Right renal cortex interstitium (tissue), 3 donors: ENCODE results near the gene KRT13. TPM values are rescaled to one million over a fixed set of nuclear protein-coding genes. Genes with fewer than 3 reads are reported as not detected.

Source experiments
- DNase-seq, 3 donors: peaks; one replicate each; pipeline ENCODE4 v3.0.0-alpha.2; 2013; ENCODE audit warnings: low read depth in 3 of 3, low spot score in 2 of 3
- polyA plus RNA-seq, 3 donors: library from polyadenylated mRNA; unstranded; fragments of 120-200 nt; gene quantifications; one replicate each; pipeline ENCODE4 v1.2.1, GENCODE V29; 2013; ENCODE audit not compliant: insufficient read length in 3 of 3

KRT13 gene
- polyA plus RNA-seq, 3 donors = 0.34 TPM; not detected in 2

GRCh38 chr17:41478237-41478636 lies 27.2 kb downstream of the KRT13 start:
- no peak for DNase-seq

- no peak for DNase-seq
Observed at GRCh38 chr17:41476866-41477815, 28.3 kb downstream of the KRT13 start.

GRCh38 chr17:41475421-41475820 lies 30.0 kb downstream of the KRT13 start:
- no peak for DNase-seq

GRCh38 chr17:41474863-41475262 lies 30.5 kb downstream of the KRT13 start:
- DNase-seq = no peak

GRCh38 chr17:41468346-41468745 lies 37.1 kb downstream of the KRT13 start:
- no peak for DNase-seq

GRCh38 chr17:41467561-41467960 lies 37.9 kb downstream of the KRT13 start:
- DNase-seq = no peak

- no peak for DNase-seq
Observed at GRCh38 chr17:41466988-41467387, 38.4 kb downstream of the KRT13 start, which contains the start of gene KRT32. TSS of gene KRT32 (minus strand) at chr17:41467386. CDS start at chr17:41467325, 61 bp downstream.

- DNase-seq = no peak
Observed at GRCh38 chr17:41464682-41465081, 40.7 kb downstream of the KRT13 start.

GRCh38 chr17:41464173-41464572 lies 41.2 kb downstream of the KRT13 start:
- no peak for DNase-seq

- no peak for DNase-seq
Observed at GRCh38 chr17:41463746-41464145, 41.7 kb downstream of the KRT13 start.

- no peak for DNase-seq
Observed at GRCh38 chr17:41462705-41463104, 42.7 kb downstream of the KRT13 start.

GRCh38 chr17:41457676-41458075 lies 47.7 kb downstream of the KRT13 start:
- no peak for DNase-seq

- no peak for DNase-seq
Observed at GRCh38 chr17:41456204-41456603, 49.2 kb downstream of the KRT13 start.

- no peak for DNase-seq
Observed at GRCh38 chr17:41455236-41455635, 50.2 kb downstream of the KRT13 start.

GRCh38 chr17:41453066-41453465 lies 52.3 kb downstream of the KRT13 start:
- no peak for DNase-seq

- no peak for DNase-seq
Observed at GRCh38 chr17:41452281-41452680, 53.1 kb downstream of the KRT13 start.

- DNase-seq = no peak
Observed at GRCh38 chr17:41451154-41451728, 54.2 kb downstream of the KRT13 start.

Other genes starting within 250 kb of the KRT13 start
- gene KRTAP9-6, start 240.2 kb downstream of the KRT13 start, polyA plus RNA-seq = under 1 TPM; 0.10 to 0.14 (median 0.11) TPM
- gene KRTAP9-7, start 229.9 kb downstream of the KRT13 start, polyA plus RNA-seq = not detected
- not detected for gene KRTAP29-1, start 202.8 kb downstream of the KRT13 start, polyA plus RNA-seq
- not detected for gene KRTAP16-1, start 196.3 kb downstream of the KRT13 start, polyA plus RNA-seq
- gene KRTAP17-1, start 189.9 kb downstream of the KRT13 start, polyA plus RNA-seq = not detected
- not detected for gene KRT33A, start 154.8 kb downstream of the KRT13 start, polyA plus RNA-seq
- not detected for gene KRT33B, start 135.8 kb downstream of the KRT13 start, polyA plus RNA-seq
- gene KRT34, start 123.3 kb downstream of the KRT13 start, polyA plus RNA-seq = not detected
- gene KRT31, start 108.0 kb downstream of the KRT13 start, polyA plus RNA-seq = not detected
- not detected for gene KRT37, start 81.0 kb downstream of the KRT13 start, polyA plus RNA-seq
- gene KRT38, start 64.6 kb downstream of the KRT13 start, polyA plus RNA-seq = not detected
- gene KRT32, start 38.2 kb downstream of the KRT13 start, polyA plus RNA-seq = not detected
- gene KRT35, start 24.5 kb downstream of the KRT13 start, polyA plus RNA-seq = under 1 TPM in 1 of 3 donors, not detected in 2; 0.10 TPM
- not detected for gene KRT36, start 15.7 kb downstream of the KRT13 start, polyA plus RNA-seq
- gene KRT15, start 13.3 kb upstream of the KRT13 start, polyA plus RNA-seq = 1 to 10 TPM in 1 of 3 donors, under 1 TPM in 2; 0.60 to 1.3 (median 0.89) TPM
- 100 to 1,000 TPM; 139 to 220 (median 177) TPM for gene KRT19, start 22.7 kb upstream of the KRT13 start, polyA plus RNA-seq
- not detected for gene KRT9, start 66.4 kb upstream of the KRT13 start, polyA plus RNA-seq
- under 1 TPM; 0.28 to 0.55 (median 0.35) TPM for gene KRT14, start 81.3 kb upstream of the KRT13 start, polyA plus RNA-seq
- not detected for gene KRT16, start 107.2 kb upstream of the KRT13 start, polyA plus RNA-seq
- 1 to 10 TPM in 2 of 3 donors, under 1 TPM in 1; 0.98 to 1.6 (median 1.2) TPM for gene KRT17, start 119.0 kb upstream of the KRT13 start, polyA plus RNA-seq
- gene EIF1, start 183.3 kb upstream of the KRT13 start, polyA plus RNA-seq = 100 to 1,000 TPM; 766 to 777 (median 774) TPM
- gene GAST, start 206.7 kb upstream of the KRT13 start, polyA plus RNA-seq = not detected
- 1 to 10 TPM in 1 of 3 donors, under 1 TPM in 2; 0.69 to 1.1 (median 0.98) TPM for gene HAP1, start 229.0 kb upstream of the KRT13 start, polyA plus RNA-seq